NT2/D1 (cell line): ENCODE data around the gene TNS3.

Experiments
- YY1 ChIP-seq: IDR thresholded peaks from 2 replicates; pipeline ENCODE4 v1.6.1; 2011; ENCODE audit not compliant: insufficient read length, insufficient read depth
- ZNF274 ChIP-seq: IDR thresholded peaks from 2 replicates; pipeline ENCODE4 v1.6.1; 2011; ENCODE audit warnings: mild to moderate bottlenecking, low read depth, low read length

DNA sequence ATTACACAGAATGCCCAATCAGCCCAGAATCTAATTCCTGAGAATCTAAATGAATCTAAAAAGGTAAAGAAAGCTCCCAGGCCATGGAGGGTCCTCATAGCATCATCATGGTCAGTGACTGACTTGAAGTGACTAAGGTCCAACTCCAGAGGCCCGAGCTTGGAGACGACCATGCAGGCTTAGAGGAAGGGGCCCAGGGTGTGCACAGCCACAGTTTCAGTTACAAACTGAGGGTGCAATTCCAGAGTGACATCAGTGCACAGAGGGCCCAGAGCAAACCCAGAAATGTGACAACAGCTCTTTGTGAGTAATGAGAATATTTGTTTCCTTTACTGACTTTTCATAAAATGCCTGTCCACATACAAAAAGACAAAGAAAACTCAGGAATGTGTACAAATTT lies 170.0 kb downstream of the TNS3 start:
- TF ChIP-seq YY1 (no peak), ZNF274 (no peak)
